Stimulated activated CD8-positive, alpha-beta memory T cell treated with anti-CD3 and anti-CD28 coated beads, Interleukin-12 subunit alpha, Interleukin-12 subunit beta, amount 100 ng/mL, for 24 hours (primary cell): Measurements from ENCODE around the gene TBL1X.

ENCODE experiments used
- DNase-seq: peaks from one replicate; pipeline ENCODE4 v3.0.0-alpha.2; 2020; ENCODE audit errors: extremely low read depth

TBL1X gene

GRCh38 chrX:9706421-9706820 lies 241.6 kb downstream of the TBL1X start:
- no peak for DNase-seq

GRCh38 chrX:9707306-9708033 lies 242.6 kb downstream of the TBL1X start:
- DNase-seq: no peak

GRCh38 chrX:9708086-9708485 lies 243.2 kb downstream of the TBL1X start:
- no peak for DNase-seq

GRCh38 chrX:9708923-9709553 lies 244.2 kb downstream of the TBL1X start:
- peak; percentile 31 for DNase-seq

- no peak for DNase-seq
Observed at GRCh38 chrX:9710332-9710731, 245.5 kb downstream of the TBL1X start.

GRCh38 chrX:9717376-9717775 lies 252.5 kb downstream of the TBL1X start:
- no peak for DNase-seq

GRCh38 chrX:9724711-9725110 lies 259.9 kb downstream of the TBL1X start:
- DNase-seq: no peak

GRCh38 chrX:9728261-9728660 lies 263.4 kb downstream of the TBL1X start:
- no peak for DNase-seq

- DNase-seq: no peak
Observed at GRCh38 chrX:9729171-9729885, 264.5 kb downstream of the TBL1X start.

- no peak for DNase-seq
Observed at GRCh38 chrX:9730078-9730477, 265.2 kb downstream of the TBL1X start.

- no peak for DNase-seq
Observed at GRCh38 chrX:9730752-9731151, 265.9 kb downstream of the TBL1X start.

- DNase-seq: no peak
Observed at GRCh38 chrX:9737363-9737762, 272.5 kb downstream of the TBL1X start.

GRCh38 chrX:9738151-9738550 lies 273.3 kb downstream of the TBL1X start:
- no peak for DNase-seq

GRCh38 chrX:9739130-9739529 lies 274.3 kb downstream of the TBL1X start:
- no peak for DNase-seq

GRCh38 chrX:9745417-9746115 lies 280.7 kb downstream of the TBL1X start:
- DNase-seq: no peak

- no peak for DNase-seq
Observed at GRCh38 chrX:9746148-9746888, 281.5 kb downstream of the TBL1X start.

- DNase-seq: no peak
Observed at GRCh38 chrX:9747644-9748043, 282.8 kb downstream of the TBL1X start.

- no peak for DNase-seq
Observed at GRCh38 chrX:9749146-9749692, 284.4 kb downstream of the TBL1X start.

GRCh38 chrX:9757366-9757765 lies 292.5 kb downstream of the TBL1X start:
- no peak for DNase-seq

- no peak for DNase-seq
Observed at GRCh38 chrX:9758021-9758638, 293.3 kb downstream of the TBL1X start.

- DNase-seq: no peak
Observed at GRCh38 chrX:9759337-9759736, 294.5 kb downstream of the TBL1X start.
